HepG2 (cell line): ENCODE results near the gene ACACB. TPM values are rescaled to one million over a fixed set of nuclear protein-coding genes. Genes with fewer than 3 reads are reported as not detected.

Source experiments
- ATAC-seq: fragments of 200-7000 bp; cut with Tn5 transposase; 3 replicates; pipeline ENCODE4 v1.9.1; 2020; ENCODE audit warnings: mild to moderate bottlenecking, moderate library complexity
- BruUV-seq: library from RNA; stranded (reverse); fragments of 400-500 nt; replicated peaks from 2 replicates; lab custom pipeline; 2021; lab: Mats Ljungman, UMichigan
- CTCF ChIA-PET: fragments of 300-600 bp; formaldehyde crosslinking; extraction: SDS; loops from one replicate; lab custom pipeline; 2021; ENCODE audit warnings: low total read pairs, inconsistent platforms, low intra/inter-chr PET ratio; lab: Yijun Ruan, JAX
- POLR2A ChIA-PET: fragments of 350-600 bp; sonication (Branson Sonifier 250); formaldehyde crosslinking; loops from one replicate; lab custom pipeline; 2020; ENCODE audit warnings: antibody characterized with exemption, inconsistent platforms; lab: Yijun Ruan, JAX
- DNase-seq: peaks from one replicate; pipeline ENCODE4 v3.0.0-alpha.2; 2015; ENCODE audit warnings: low spot score
- FAIRE-seq: peaks from 3 replicates; lab custom pipeline; 2011; peaks lifted over from hg19 to GRCh38; lab: Jason Lieb, UNC
- H2AFZ ChIP-seq: one replicate; pipeline ENCODE4 v1.6.1; 2011; ENCODE audit warnings: low read length, inconsistent platforms
- H3K27ac ChIP-seq: fragments of 300-600 bp; 3 replicates; pipeline ENCODE4 v1.8.0; 2011; ENCODE audit warnings: mixed run types, mild to moderate bottlenecking, mixed read lengths, low read length, inconsistent platforms; ENCODE audit not compliant: insufficient read depth; ENCODE audit errors: extremely low read length
- H3K27me3 ChIP-seq, 2 experiments: fragments of 200-600 bp in 1 of 2; 2 replicates in 1 of 2; 3 replicates in 1 of 2; pipeline versions ENCODE4 v1.6.0 to v1.8.0; 2011; ENCODE audit warnings: low read length in 2 of 2, mild to moderate bottlenecking in 2 of 2, moderate library complexity in 2 of 2, inconsistent platforms in 1 of 2; ENCODE audit not compliant: insufficient read depth in 2 of 2, control insufficient read depth in 1 of 2
- H3K36me3 ChIP-seq, 2 experiments: fragments of 200-600 bp in 1 of 2; replicated peaks in 1 of 2; 2 replicates in 1 of 2; 3 replicates in 1 of 2; pipeline versions ENCODE4 v1.5.1 to v1.8.0; 2011; ENCODE audit warnings: low read length in 2 of 2, inconsistent platforms in 1 of 2; ENCODE audit not compliant: insufficient read depth in 2 of 2, control insufficient read depth in 1 of 2
- H3K4me1 ChIP-seq: 2 replicates; pipeline ENCODE4 v1.5.1; 2012; ENCODE audit warnings: low read length, inconsistent platforms; ENCODE audit not compliant: insufficient read depth
- H3K4me2 ChIP-seq: 2 replicates; pipeline ENCODE4 v1.6.0; 2011; ENCODE audit warnings: low read depth, low read length, inconsistent platforms
- H3K4me3 ChIP-seq, 3 experiments: fragments of 200-600 bp in 1 of 3; sonication (generic), shearing (Covaris generic) in 1 of 3; replicated peaks in 1 of 3; 2 replicates each; pipeline ENCODE4 v1.5.1; 2011 to 2016; ENCODE audit warnings: low read length in 3 of 3, inconsistent platforms in 2 of 3, low read depth in 2 of 3, mild to moderate bottlenecking in 2 of 3, control low read depth in 1 of 3, mixed read lengths in 1 of 3; ENCODE audit not compliant: insufficient read depth in 1 of 3
- H3K79me2 ChIP-seq: one replicate; pipeline ENCODE4 v1.6.1; 2011; ENCODE audit warnings: low read length, inconsistent platforms; ENCODE audit not compliant: insufficient read depth
- H3K9ac ChIP-seq: 2 replicates; pipeline ENCODE4 v1.6.0; 2011; ENCODE audit warnings: mild to moderate bottlenecking, low read depth, low read length, inconsistent platforms; ENCODE audit not compliant: insufficient read depth
- H3K9me3 ChIP-seq: 2 replicates; pipeline ENCODE4 v1.5.1; 2012; ENCODE audit warnings: mild to moderate bottlenecking, low read length
- H4K20me1 ChIP-seq: 2 replicates; pipeline ENCODE4 v1.6.0; 2011; ENCODE audit warnings: inconsistent platforms, mild to moderate bottlenecking, low read length, moderate library complexity; ENCODE audit not compliant: insufficient read depth
- ARNTL ChIP-seq: sonication (generic); formaldehyde crosslinking; IDR thresholded peaks from 2 replicates; pipeline ENCODE4 v1.4.0; 2020; ENCODE audit warnings: mild to moderate bottlenecking, missing genetic modification reagents
- PBX2 ChIP-seq: IDR thresholded peaks from 2 replicates; pipeline ENCODE4 v1.6.1; 2016; ENCODE audit warnings: control low read depth
- SP140L ChIP-seq: sonication (generic); formaldehyde crosslinking; IDR thresholded peaks from 2 replicates; pipeline ENCODE4 v1.4.0; 2020; ENCODE audit warnings: missing genetic modification reagents, borderline replicate concordance
- ZNF143 ChIP-seq: sonication (generic); formaldehyde crosslinking; IDR thresholded peaks from 2 replicates; pipeline ENCODE4 v1.4.0; 2020; ENCODE audit warnings: missing genetic modification reagents
- ZNF713 ChIP-seq: sonication (generic); formaldehyde crosslinking; IDR thresholded peaks from 2 replicates; pipeline ENCODE4 v1.4.0; 2020; ENCODE audit warnings: mild to moderate bottlenecking, missing genetic modification reagents
- ZNF766 ChIP-seq: sonication (generic); formaldehyde crosslinking; IDR thresholded peaks from 2 replicates; pipeline ENCODE4 v1.5.0; 2020; ENCODE audit warnings: missing genetic modification reagents, borderline replicate concordance
- ZNF883 ChIP-seq: sonication (generic); formaldehyde crosslinking; IDR thresholded peaks from 2 replicates; pipeline ENCODE4 v1.5.1; 2020; ENCODE audit warnings: mild to moderate bottlenecking, missing genetic modification reagents; ENCODE audit errors: not compliant biosample characterization
- WGBS: methylation state at CpG from one replicate; pipeline ENCODE4 v1.1.6; 2017; ENCODE audit warnings: low lambda C conversion rate; 5-methylcytosine and 5-hydroxymethylcytosine counted together
- in situ Hi-C: cut with HindIII; loops from 2 replicates; pipeline ENCODE4 v1.10.0; 2017; ENCODE audit warnings: low pct_unique_long_range_greater_than_20kb; ENCODE audit not compliant: extremely low pct_ligation_motif_present
- intact Hi-C: fragments of 100-400 bp; cut with micrococcal nuclease; formaldehyde crosslinking; loops from one replicate; pipeline ENCODE4 v1.10.0; 2022; ENCODE audit not compliant: unreplicated experiment
- polyA plus RNA-seq, 8 experiments: library from polyadenylated mRNA; depleted of rRNA in 3 of 8; stranded (reverse) in 7 of 8; unstranded in 1 of 8; fragments of >200 nt; fragmentation: Illumina TruSeq in 4 of 8; extraction: Trizol in 4 of 8; gene quantifications; 2 replicates each; pipeline versions ENCODE4 v1.2.1 to v1.2.3, GENCODE V29; 2011 to 2016; ENCODE audit warnings: low read depth in 4 of 8, missing spikeins in 1 of 8, mixed read lengths in 1 of 8; ENCODE audit not compliant: insufficient read depth in 1 of 8
- total RNA-seq, 5 experiments: library from RNA; depleted of rRNA; stranded (reverse); fragments of >200 nt; fragmentation: Illumina TruSeq; extraction: Trizol; gene quantifications; 2 replicates each; pipeline ENCODE4 v1.2.3, GENCODE V29; 2016; ENCODE audit warnings: low read depth in 1 of 5
- TF ChIP-seq, protein P1 (sequence below): sonication (generic); formaldehyde crosslinking; IDR thresholded peaks from 2 replicates; pipeline ENCODE4 v1.5.0; 2020; ENCODE audit warnings: mild to moderate bottlenecking, missing genetic modification reagents

Gene ACACB
- total and polyA plus RNA-seq, 2 of the 13 experiments (the other 11 are each of a cell fraction or from before 2014, with no cell fraction given), result 6.2 to 8.6 TPM

DNA sequence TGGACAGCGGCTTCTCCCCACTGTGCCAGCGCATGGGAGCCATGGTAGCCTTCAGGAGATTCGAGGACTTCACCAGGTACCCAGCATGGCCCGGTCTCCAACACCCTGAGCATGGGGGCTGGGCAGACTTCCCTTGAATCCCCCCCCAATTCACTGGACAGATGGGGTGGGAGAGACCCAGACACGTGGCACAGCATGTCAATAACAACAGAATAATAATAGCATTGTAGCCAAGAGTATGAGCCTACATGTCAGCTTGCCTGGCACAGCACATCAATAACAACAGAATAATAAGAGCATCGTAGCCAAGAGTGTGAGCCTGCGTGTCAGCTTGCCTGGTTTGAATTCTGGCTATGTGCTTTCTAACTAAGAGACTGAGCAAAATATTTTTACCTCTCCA is 116.3 kb downstream of the ACACB start:
- Histone ChIP-seq H3K79me2 (no peaks in the 10 kb centered on the region), H3K9ac (no peak overlapping the region), H3K27me3 (no peaks in the 10 kb centered on the region), H3K4me2 (no peak overlapping the region), H3K27ac (no peak overlapping the region), H3K9me3 (no peaks in the 10 kb centered on the region), H4K20me1 (no peaks in the 10 kb centered on the region), H2AFZ (no peak overlapping the region), H3K4me1 (peaks cover 12% of the 10 kb centered on the region), H3K4me3 (no peak overlapping the region), H3K36me3 (peaks cover 3 to 31% of the 10 kb centered on the region in 2 experiments; a peak in 4 of 5 replicates)
- DNase-seq (no peak), ATAC-seq (no peak), FAIRE-seq (no peak)
- in situ Hi-C loops, result no loop called here
- intact Hi-C loops, result no loop called here
- ChIA-PET POLR2A (no interaction called here), CTCF (no interaction called here)
- TF ChIP-seq, protein P1, sequence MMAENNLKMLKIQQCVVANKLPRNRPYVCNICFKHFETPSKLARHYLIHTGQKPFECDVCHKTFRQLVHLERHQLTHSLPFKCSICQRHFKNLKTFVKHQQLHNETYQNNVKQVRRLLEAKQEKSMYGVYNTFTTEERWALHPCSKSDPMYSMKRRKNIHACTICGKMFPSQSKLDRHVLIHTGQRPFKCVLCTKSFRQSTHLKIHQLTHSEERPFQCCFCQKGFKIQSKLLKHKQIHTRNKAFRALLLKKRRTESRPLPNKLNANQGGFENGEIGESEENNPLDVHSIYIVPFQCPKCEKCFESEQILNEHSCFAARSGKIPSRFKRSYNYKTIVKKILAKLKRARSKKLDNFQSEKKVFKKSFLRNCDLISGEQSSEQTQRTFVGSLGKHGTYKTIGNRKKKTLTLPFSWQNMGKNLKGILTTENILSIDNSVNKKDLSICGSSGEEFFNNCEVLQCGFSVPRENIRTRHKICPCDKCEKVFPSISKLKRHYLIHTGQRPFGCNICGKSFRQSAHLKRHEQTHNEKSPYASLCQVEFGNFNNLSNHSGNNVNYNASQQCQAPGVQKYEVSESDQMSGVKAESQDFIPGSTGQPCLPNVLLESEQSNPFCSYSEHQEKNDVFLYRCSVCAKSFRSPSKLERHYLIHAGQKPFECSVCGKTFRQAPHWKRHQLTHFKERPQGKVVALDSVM (CRISPR knock-in tag), result no peak
- TF ChIP-seq PBX2 (CRISPR knock-in tag) (no peak), ZNF143 (CRISPR knock-in tag) (no peak), ZNF883 (CRISPR knock-in tag) (no peak), ARNTL (CRISPR knock-in tag) (no peak), ZNF766 (no peak), ZNF713 (CRISPR knock-in tag) (no peak), SP140L (no peak)
- 95% methylated on average over 3 of the region's 7 CpGs for WGBS
- BruUV-seq, result no TSS peak
